Right hindlimb (tissue), 1 donor: ENCODE results near the gene RAB30.

ENCODE experiments used
- DNase-seq: peaks from one replicate; pipeline ENCODE4 v3.0.0-alpha.2; 2018

The RAB30 gene

DNA sequence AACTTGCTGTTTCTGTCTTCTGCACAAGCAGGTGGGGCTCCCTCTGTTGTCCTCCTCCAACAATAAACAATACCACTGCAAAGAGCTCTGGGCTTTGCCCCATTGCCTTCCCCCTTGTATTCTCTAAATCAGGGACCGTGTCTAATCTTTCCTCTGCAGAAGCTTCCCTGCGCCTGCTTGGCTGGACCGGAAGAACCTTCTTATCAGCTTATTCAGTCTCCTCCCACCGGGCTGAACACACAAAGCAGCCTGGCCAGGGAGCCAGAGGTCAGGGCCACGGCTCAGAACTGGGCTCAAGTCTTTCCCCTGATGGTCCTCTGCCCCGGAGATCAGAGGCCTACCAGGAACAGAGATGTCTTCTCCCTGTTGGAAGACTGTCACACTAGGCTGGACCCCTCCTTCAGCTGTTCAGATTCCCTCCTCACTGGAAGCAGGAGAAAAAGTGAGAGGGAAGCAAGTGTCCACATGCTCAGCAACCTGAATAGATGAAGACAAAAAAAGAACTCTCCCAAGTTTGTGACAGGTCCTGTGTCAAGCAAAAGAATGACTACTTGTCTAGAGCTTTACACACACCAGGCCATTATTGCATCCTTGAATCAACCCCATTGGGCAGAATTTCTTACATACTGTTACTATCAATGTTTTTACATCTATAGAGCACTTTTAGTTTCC, 63.7 kb downstream of the RAB30 start:
- no peak for DNase-seq

DNA sequence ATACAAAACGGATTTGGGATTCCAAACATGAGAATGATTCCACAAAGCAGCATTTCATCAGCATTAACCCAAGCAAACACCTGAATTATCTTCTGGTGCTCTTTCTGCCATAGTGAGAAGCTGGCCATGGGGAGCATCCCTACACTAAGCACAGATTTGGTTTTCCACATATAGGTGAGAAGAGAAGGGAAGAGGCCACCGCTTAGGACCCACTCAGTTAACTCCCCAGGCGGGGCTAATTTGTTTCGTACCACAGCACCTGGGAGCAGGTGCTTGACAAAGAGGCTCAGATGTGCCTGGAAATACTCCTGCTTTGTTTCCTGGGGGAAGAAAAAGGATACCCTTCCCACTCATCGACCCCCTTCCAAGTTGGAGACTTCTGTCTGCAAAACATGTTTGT, 64.2 kb downstream of the RAB30 start:
- DNase-seq, result no peak

- DNase-seq, result no peak
Measured at GRCh38 chr11:83006877-83007330, 64.8 kb downstream of the RAB30 start.

DNA sequence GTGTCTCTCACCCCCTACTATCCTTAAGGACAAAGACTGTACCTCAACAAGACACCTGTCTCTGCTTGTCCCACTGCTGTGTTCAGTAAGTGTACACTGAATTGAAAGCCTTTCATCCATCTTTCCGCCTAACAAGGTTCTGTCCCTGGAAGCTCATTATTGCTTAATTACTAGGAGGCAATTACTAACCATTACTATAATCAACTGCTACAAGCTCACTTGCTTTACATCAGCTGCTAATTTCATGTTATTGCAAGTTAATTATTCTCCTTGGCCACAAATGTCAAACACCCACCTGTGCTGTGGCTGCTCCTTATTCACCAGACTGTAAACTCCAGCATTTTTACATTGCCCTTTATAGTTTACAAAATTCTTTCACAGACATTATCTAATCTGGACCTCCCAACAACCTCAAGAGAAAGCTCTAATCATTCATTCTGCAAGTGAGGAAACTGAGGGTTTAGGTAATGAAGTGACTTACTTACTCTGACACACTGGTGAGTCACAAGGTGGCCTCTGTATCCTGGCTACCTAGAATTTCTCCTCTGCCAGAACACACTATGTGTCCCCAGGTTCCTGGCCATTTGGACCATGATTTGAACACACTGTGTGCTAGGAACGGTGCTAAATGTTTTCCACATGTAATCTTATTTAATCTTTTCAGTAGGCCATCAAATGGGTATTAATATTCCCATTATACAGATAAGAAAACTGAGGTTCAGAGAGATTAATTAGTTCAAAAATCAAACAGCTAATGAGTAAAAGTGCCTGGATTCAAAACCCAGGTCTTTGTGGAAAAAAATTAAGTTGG, 66.7 kb downstream of the RAB30 start:
- no peak for DNase-seq

DNA sequence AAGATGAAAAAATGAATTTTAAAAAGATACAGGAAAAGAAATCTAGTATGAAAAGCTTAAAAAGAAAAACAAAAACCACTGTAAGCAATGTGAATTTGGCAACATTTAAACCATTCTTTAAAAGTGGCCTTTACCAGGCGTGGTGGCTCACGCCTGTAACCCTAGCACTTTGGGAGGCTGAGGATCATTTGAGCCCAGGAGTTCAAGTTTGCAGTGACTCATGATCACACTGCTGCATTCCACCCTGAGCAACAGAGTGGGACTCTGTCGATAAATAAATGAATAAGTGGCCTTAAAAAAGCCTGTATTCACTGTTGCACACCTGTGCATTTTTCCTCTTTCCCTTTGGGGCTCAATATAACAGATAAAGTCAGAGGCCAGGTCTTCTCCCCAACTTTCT, 69.2 kb downstream of the RAB30 start:
- DNase-seq, result no peak

- DNase-seq, result no peak
Measured at GRCh38 chr11:83002053-83002452, 69.6 kb downstream of the RAB30 start.

DNA sequence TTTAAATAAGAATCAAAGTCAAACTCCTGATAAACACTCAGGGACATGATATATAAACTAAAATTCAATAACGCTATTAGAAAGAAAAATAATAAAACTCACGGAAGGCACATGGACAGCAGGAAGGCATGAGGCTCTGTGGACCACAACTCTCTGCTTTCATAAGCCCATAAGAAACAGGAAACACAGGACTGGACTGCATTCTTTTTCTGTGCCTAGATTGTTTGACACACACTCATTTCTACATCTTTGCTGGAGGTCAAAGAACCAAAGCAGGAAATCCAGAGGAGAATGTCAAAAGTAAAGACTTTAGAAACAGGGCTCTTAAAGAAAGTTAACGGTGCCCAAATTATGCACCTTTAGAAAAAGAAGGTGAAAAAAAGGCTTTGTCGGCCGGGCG, 71.3 kb downstream of the RAB30 start:
- DNase-seq, result no peak

GRCh38 chr11:82999232-82999631, 72.5 kb downstream of the RAB30 start:
- no peak for DNase-seq

- DNase-seq, result no peak
Measured at GRCh38 chr11:82998697-82999096, 73.0 kb downstream of the RAB30 start.

DNA sequence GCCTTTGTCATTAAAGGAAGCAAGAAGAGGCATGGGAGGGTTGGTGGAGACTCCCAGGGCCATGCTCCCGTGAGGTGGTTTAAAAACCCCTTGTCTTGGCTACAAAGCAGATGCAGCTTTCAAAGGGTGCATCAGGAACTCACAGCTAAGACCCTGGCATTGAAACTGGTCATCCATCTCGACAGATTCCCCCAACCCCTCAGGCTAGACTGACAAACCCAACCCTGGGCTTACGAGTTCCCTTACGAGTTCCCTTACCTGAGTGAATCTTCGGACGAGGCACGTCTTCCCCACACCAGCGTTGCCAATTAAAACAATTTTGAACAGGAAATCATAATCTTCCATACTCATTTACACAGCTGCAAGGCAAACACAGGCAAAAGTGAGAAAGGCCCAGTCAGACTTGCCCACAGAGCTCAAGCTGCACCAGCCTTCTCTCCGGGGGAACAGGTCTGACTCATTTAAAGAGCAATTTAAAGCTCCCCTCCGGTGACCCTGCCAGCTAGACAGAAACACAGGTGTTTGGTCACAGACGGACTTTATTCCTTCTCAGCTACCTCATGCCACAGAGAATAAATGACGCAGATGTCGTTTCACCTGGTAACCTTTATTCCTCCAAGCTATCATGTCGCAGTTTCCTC, 74.6 kb downstream of the RAB30 start:
- no peak for DNase-seq

DNA sequence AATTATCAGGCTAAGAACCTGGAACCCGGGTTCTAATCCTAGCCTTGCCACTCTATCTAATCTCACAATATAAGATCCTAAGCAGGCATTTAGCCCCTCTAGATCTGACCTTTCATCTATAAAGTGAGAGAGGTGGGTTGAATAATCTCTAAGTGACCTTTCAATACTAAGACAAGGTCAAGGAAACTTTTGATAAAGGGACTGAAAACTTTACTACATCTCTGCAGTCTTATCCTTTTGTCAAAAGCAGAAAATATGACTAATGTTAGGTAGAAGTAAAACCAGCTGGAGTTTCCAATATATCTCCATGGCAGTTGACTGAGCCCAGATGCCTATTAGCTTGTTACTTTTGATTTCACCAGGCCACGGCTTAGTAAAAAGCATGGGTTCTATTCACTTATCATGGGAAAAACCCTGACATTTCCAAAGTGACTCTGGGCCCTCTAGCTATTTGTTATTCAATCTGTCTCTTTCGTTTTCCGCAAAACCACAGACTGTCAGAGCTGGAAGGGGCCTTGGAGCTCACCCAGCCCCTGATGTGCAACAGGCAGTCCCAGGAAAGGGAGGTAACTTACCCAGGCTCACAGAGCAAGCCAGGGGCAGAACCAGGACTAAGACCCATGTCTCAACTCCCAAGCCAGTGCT, 75.8 kb downstream of the RAB30 start:
- DNase-seq, result no peak

- no peak for DNase-seq
Measured at GRCh38 chr11:82995235-82995634, 76.5 kb downstream of the RAB30 start.

DNA sequence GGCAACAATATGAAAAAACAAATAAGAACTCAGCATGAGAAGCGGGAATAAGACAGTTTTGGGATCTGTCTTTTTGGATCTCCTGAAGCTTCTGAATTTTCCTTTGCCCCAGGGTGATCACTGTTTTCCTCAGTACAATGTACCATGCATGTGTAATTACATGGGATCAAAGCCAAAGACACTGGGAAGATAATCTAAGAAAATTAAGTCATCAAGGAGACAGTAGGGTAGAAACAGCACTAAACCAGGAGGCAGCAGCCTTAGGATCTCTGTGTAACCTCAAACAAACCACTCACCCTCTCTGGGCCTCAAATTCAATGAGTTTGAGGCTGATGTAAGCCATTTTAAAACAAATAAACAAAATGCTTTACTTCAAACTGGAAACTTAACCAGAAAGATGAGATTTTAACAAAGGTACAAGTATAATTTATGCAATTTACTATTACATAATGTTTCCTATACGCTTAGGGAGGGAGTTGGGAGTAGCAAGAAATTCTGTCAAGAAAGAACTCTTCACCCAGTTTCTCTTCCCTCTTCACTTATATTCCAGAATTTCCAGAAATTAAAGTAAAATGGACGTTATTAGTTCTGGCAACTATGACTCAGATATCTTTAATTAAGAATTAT, 77.0 kb downstream of the RAB30 start:
- no peak for DNase-seq

DNA sequence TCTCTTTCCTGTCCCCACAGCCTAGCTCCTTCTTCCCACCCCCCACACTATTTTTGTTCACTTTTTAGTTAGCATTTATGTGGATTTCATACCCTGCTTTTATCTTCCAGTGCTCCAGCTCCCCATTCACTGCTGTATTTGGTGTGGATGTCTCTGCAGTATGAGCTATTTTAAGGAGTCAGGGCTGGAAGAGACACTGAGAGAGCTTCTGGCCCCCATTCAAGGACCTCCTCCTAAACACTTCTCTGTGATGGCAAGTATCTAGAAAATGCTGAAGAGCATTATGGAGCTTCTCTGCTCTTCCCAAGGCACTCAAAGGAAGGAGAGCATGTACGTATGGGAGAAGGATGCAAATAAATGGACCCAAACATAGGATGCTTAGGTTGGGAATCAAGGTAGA, 79.5 kb downstream of the RAB30 start:
- no peak for DNase-seq

- no peak for DNase-seq
Measured at GRCh38 chr11:82989628-82990404, 81.9 kb downstream of the RAB30 start.

DNA sequence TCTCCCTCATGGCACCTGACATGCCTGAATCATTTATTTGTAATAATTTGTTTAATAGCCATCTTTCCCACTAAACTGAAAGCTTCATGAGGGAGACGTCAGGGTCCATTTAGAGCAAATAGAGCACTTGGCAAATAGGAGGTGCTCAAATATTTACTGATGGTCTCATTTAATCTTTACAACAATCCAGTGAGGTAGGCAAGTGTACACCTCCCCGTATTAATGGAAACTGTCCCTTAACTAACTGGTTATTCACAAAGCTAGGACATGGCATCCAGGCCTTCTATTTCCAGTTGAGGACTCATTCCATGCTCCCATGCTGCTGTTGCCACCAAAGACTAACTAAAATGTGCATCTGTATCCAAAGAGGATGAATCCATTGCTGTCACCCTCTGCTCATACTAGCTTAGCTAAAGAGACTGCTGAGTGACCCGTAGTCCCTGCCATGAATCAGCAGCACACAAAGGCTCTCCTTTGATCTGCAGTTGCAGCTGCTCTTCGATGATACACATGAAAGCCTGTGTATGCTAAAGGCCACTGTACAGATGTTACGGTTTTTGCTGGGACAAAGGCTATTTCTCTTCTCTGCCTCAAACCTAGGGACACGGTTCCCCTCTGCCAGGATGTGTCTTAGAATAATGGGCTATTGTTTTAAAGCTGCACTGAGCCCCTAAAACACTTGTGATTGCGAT, 82.6 kb downstream of the RAB30 start:
- DNase-seq, result no peak

- no peak for DNase-seq
Measured at GRCh38 chr11:82987997-82988396, 83.7 kb downstream of the RAB30 start.

- DNase-seq, result no peak
Measured at GRCh38 chr11:82986446-82986845, 85.3 kb downstream of the RAB30 start.

DNA sequence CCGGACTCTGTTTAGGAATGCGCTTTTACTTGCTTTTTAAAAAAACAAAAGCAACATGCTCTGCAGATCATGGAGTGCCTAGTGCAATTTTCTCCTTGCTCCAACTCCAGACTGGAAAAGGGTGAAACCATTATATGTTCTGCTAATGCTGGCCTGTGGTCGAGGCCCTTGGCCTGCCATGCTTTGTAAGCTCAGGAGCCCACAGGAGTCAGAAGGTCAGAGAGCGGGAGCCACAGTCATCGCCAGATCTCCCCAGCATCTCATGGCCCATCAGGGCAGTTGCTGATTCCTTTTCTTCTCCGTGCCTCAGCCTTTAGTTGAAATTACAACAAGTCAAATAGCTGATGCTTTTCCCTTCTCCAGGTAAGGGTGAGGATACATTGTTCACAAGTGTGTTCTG, 89.8 kb downstream of the RAB30 start:
- no peak for DNase-seq

- DNase-seq, result no peak
Measured at GRCh38 chr11:82980947-82981346, 90.8 kb downstream of the RAB30 start.

DNA sequence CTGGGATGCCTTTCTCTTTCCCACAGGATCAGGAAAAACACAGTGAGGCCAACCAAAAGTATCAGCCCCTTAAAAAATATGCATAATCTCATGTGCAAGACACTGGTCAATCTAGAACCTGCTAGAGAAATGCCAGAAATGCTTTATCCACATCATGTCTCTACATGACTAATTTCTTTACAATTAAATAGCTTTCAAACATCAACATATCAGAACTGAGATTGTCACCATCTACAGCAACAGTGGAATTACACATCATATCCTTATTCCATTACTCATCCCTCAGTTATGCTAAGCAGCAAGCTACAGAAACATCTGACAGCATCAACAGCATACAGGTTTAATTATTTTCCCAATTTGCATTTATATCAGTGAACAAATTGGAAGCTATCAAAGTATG, 91.4 kb downstream of the RAB30 start:
- DNase-seq, result no peak

GRCh38 chr11:82979824-82980223, 91.9 kb downstream of the RAB30 start:
- DNase-seq, result no peak
